GM18951 (cell line): ENCODE measurements around the gene CBL.

Source experiments
- POLR2A ChIP-seq: IDR thresholded peaks from 4 replicates; pipeline ENCODE4 v1.6.1; 2011; ENCODE audit warnings: mild to moderate bottlenecking; ENCODE audit not compliant: insufficient read length, insufficient read depth; ENCODE audit errors: extremely low read depth
- in situ Hi-C: fragments of 300-500 bp; cut with MboI; formaldehyde crosslinking; loops from one replicate; pipeline ENCODE4 v1.12.0; 2022; ENCODE audit warnings: low sequenced_read_pairs, mixed read lengths, inconsistent platforms; ENCODE audit not compliant: unreplicated experiment

The CBL gene

DNA sequence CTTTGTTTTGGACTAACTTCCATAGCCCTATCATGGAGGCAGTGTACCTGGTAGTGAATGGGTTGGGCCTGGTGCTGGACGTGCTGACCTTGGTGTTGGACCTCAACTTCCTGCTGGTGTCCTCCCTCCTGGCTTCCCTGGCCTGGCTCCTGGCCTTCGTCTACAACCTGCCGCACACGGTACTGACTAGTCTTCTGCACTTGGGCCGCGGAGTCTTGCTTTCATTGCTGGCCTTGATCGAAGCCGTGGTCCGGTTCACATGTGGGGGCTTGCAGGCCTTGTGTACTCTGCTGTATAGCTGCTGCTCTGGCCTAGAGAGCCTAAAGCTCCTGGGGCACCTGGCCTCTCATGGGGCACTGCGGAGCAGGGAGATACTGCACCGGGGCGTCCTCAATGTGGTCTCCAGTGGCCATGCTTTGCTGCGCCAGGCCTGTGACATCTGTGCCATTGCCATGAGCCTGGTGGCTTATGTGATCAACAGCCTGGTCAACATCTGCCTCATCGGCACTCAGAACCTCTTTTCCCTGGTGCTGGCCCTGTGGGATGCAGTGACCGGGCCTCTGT is 129.0 kb downstream of the CBL start:
- in situ Hi-C loops: no loop called here
- TF ChIP-seq POLR2A: no peak

DNA sequence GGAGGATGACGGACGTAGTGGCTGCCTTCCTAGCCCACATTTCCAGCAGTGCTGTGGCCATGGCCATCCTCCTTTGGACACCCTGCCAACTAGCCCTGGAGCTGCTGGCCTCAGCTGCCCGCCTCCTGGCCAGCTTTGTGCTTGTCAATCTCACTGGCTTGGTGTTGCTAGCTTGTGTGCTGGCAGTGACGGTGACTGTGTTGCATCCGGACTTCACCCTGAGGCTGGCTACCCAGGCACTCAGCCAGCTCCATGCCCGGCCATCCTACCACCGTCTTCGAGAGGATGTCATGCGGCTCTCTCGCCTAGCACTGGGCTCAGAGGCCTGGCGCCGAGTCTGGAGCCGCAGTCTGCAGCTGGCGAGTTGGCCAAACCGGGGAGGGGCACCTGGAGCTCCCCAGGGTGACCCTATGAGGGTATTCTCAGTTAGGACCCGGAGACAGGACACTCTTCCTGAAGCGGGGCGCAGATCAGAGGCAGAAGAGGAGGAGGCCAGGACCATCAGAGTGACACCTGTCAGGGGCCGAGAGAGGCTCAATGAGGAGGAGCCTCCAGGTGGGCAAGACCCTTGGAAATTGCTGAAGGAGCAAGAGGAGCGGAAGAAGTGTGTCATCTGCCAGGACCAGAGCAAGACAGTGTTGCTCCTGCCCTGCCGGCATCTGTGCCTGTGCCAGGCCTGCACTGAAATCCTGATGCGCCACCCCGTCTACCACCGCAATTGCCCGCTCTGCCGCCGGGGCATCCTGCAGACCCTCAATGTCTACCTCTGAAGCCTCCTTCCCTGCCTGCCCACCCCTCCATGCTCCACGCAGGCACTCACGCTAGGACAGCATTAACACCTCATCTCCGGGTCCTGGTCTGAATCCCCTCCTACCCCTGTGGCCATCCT is 129.8 kb downstream of the CBL start:
- no peak for TF ChIP-seq POLR2A
- in situ Hi-C loops: no loop called here

- no peak for TF ChIP-seq POLR2A
- in situ Hi-C loops: no loop called here
Observed at GRCh38 chr11:119336744-119337469, 130.8 kb downstream of the CBL start.

DNA sequence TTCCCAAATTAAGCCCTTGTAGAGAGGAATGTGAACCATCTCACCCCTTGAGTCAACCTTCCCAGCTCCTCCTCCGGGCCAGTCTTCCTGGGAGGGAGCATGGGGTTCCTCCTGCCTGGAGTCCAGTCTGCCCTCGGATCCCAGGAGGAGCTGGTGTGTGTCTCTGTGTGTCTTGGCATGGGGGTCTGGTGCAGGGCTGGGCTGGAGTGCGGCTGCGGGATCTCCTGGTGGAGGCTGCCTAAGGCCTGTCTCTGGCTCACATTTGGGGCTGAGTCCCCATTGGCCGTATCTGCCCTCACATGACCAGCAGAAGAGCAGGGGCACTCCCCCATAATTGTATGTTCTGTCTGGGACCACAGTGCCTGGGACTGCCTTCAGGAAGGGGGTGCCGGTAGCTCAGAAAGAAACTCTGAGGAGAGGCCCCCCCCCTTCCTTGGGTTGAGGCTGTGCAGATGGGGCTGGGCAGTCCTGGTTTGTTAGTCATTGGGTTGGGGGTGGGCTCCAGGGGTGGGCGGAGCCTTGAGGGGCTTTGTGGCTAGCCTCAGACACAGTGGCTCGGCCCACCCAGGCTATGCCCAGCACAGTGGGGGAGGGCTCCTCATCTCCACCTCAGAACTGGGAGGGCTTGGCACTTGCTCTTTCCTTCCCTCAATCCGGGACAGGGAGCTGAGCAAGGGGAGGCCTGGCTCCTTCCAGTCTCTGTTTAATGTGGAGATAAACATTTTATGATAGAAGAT is 131.6 kb downstream of the CBL start:
- in situ Hi-C loops: no loop called here
- no peak for TF ChIP-seq POLR2A

GRCh38 chr11:119338318-119338890 is 132.3 kb downstream of the CBL start:
- no peak for TF ChIP-seq POLR2A
- in situ Hi-C loops: no loop called here

- in situ Hi-C loops: no loop called here
- TF ChIP-seq POLR2A: no peak
Observed at GRCh38 chr11:119338965-119339588, 132.9 kb downstream of the CBL start.

DNA sequence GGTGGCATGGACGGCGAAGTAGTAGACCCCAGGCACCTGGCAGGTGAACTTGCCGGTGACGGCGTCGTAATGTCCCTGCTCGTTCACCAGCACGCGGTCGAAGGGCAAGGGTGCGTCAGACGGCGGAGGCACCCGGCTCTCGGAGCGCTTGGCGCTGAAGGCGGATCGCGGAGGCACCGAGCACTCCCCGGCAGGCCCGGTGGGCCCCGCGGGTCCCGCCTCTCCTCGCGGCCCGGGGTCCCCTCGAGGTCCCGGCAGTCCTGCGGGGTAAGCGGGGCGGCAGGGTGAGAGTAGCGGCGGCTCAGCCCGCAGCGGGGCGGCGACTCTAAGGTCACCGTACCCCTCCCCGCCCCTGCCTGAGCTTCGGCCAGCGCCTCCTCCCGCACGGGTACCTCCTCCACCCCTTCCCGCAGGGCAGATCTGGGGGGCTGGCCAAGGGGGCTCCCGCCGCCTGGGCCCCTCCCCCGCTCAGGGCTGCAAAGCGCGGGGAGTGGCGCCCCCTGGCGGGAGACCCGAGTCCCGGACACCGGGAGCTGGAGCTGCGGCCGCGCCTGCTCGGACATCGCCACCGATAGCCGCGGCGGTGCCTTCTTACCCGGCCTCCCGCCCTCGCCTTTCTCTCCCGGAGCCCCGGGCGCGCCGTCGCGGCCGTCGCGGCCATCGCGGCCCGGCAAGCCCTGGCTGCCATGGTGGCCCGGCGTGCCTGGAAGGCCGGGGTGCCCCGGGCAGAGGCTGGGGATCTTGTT is 133.6 kb downstream of the CBL start:
- TF ChIP-seq POLR2A: no peak
- in situ Hi-C loops: no loop called here

- TF ChIP-seq POLR2A: no peak
- in situ Hi-C loops: no loop called here
Observed at GRCh38 chr11:119340335-119341221, 134.4 kb downstream of the CBL start, which contains the start of gene C1QTNF5. Gene C1QTNF5, minus strand, starts transcription at chr11:119340883. Its CDS starts 486 bp downstream, at chr11:119340397.

DNA sequence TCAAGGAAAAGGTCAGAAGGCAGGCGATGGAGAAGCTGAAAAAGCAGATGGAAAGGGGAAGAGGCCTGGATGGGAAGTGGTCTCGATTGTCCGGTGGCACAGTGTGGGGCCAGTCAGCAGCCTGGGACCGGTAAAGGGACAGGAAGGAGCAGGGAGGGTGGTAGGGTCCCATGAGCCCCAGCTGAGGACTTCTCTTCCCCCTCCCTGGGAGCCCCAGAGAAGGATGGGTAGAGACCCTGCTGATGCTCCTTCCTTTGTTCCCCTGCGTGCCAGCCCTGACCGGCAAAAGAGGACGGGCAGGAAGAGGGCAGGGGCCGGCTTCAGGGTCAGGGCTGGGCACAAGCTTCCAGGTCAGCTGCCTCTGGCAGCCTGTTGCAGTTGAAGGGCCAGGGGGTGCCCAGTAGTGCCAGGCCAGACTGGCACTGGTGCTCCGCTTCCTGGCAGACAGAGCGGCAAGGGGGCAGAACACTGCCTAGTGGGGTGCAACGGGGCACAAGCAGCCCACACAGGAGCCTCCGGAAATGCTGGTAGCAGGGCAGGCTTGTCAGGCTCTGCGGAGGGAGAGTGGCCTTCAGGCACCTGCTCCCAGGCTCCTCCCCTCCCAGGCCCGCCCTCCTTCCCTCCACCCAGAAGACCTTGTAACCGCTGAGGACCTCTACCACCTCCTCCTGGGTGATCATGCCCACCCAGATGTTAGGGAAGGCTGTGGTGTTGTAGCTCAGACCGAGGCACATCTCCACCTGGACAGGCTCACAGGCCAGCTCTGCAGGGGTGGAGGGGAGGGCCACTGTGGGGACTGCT is 135.3 kb downstream of the CBL start:
- no peak for TF ChIP-seq POLR2A
- in situ Hi-C loops: no loop called here

GRCh38 chr11:119342023-119342300 is 135.8 kb downstream of the CBL start:
- no peak for TF ChIP-seq POLR2A
- in situ Hi-C loops: no loop called here
